Measurements from ENCODE around the gene COL6A3.

DNA sequence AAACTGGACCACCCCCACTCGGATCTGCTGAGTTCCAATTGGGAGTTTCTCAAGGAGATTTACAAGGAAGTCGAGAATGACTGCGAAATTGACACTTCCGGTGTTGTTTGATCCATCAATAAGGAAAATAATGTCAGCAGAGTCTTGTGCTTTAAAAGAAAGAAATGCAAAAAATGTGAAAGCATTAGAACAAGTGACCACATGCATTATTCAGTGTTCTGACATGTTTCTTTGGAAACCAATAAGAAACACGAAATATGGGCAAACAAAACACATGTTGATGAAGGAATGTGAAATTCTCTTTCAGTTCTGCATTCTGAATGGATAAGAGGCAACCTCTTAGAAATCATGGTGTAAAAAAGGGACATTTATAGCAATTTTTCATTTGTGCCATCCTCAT is 25.9 kb downstream of the COL6A3 start:
- TF ChIP-seq, protein P1, sequence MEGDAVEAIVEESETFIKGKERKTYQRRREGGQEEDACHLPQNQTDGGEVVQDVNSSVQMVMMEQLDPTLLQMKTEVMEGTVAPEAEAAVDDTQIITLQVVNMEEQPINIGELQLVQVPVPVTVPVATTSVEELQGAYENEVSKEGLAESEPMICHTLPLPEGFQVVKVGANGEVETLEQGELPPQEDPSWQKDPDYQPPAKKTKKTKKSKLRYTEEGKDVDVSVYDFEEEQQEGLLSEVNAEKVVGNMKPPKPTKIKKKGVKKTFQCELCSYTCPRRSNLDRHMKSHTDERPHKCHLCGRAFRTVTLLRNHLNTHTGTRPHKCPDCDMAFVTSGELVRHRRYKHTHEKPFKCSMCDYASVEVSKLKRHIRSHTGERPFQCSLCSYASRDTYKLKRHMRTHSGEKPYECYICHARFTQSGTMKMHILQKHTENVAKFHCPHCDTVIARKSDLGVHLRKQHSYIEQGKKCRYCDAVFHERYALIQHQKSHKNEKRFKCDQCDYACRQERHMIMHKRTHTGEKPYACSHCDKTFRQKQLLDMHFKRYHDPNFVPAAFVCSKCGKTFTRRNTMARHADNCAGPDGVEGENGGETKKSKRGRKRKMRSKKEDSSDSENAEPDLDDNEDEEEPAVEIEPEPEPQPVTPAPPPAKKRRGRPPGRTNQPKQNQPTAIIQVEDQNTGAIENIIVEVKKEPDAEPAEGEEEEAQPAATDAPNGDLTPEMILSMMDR (IDR thresholded peaks at IDR 0.05 in 2 of 3, conservative IDR thresholded peaks at IDR 0.05 in 1 of 3; ENCODE audit: borderline replicate concordance in 1 of 3, insufficient read depth in 1 of 3, low read depth in 2 of 3, low read length in 2 of 3) = no peak
- no peak for TF ChIP-seq SP1 (IDR thresholded peaks at IDR 0.05; ENCODE audit: low read depth)
